Thyroid gland (tissue), 4 donors: ENCODE results near the gene COL4A4.

Experiments
- CTCF ChIP-seq, 6 experiments: fragments of 200-600 bp in 3 of 6; fragments of 450-650 bp in 3 of 6; sonication (generic) in 3 of 6; IDR thresholded peaks; one replicate each; pipeline ENCODE4 v1.5.1; 2016 to 2019; ENCODE audit warnings: antibody characterized with exemption in 6 of 6, mild to moderate bottlenecking in 2 of 6, inconsistent platforms in 1 of 6, moderate library complexity in 1 of 6
- POLR2A ChIP-seq, 2 donors: fragments of 450-650 bp; IDR thresholded peaks; one replicate each; pipeline ENCODE4 v1.6.1; 2017; ENCODE audit warnings: antibody characterized with exemption in 2 of 2, mild to moderate bottlenecking in 2 of 2, moderate library complexity in 1 of 2

GRCh38 chr2:226969417-226970080, 194.5 kb downstream of the COL4A4 start:
- TF ChIP-seq CTCF (IDR thresholded peaks at IDR 0.05): no peak
- no peak for TF ChIP-seq POLR2A (IDR thresholded peaks at IDR 0.05)
